NCI-H1048 (cell line): ENCODE measurements around the gene RPL36.
"Not testable (repeated sequence)": the region's sequence is repeated elsewhere in the genome, so short reads cannot be mapped to it uniquely, and the experiment has no call there.

Experiments used
- DNase-seq: peaks from one replicate; lab custom pipeline; 2025; lab: John Stamatoyannopoulos, UW

The RPL36 gene

GRCh38 chr19:5706876-5707573, 16.9 kb downstream of the RPL36 start:
- no peak for DNase-seq

- no peak for DNase-seq
Observed at GRCh38 chr19:5707576-5708575, 17.8 kb downstream of the RPL36 start.

- no peak for DNase-seq
Observed at GRCh38 chr19:5711025-5711424, 20.9 kb downstream of the RPL36 start.

- DNase-seq = no peak
Observed at GRCh38 chr19:5711713-5712161, 21.6 kb downstream of the RPL36 start.

GRCh38 chr19:5713228-5713627, 23.1 kb downstream of the RPL36 start:
- no peak for DNase-seq

GRCh38 chr19:5714816-5715215, 24.7 kb downstream of the RPL36 start:
- DNase-seq = no peak

- no peak for DNase-seq
Observed at GRCh38 chr19:5717215-5717935, 27.3 kb downstream of the RPL36 start.

GRCh38 chr19:5718037-5718578, 28.0 kb downstream of the RPL36 start:
- no peak for DNase-seq

GRCh38 chr19:5718579-5719273, 28.6 kb downstream of the RPL36 start:
- no peak for DNase-seq

GRCh38 chr19:5719274-5719960, 29.3 kb downstream of the RPL36 start:
- DNase-seq = no peak

- DNase-seq = peak; percentile 97
Observed at GRCh38 chr19:5719961-5720790, 30.1 kb downstream of the RPL36 start, which contains the start of the genes CATSPERD and LONP1. Gene CATSPERD, plus strand, starts transcription at chr19:5720637. Its CDS starts 101 bp downstream, at chr19:5720738. Gene LONP1, minus strand, starts transcription at chr19:5720146. Its CDS starts 14 bp downstream, at chr19:5720132.

- DNase-seq = no peak
Observed at GRCh38 chr19:5727453-5728050, 37.5 kb downstream of the RPL36 start.

GRCh38 chr19:5733172-5733571, 43.1 kb downstream of the RPL36 start:
- not testable (repeated sequence) for DNase-seq

- DNase-seq = no peak
Observed at GRCh38 chr19:5738423-5738822, 48.3 kb downstream of the RPL36 start.
